Left cardiac atrium (tissue), 4 donors: Measurements from ENCODE around the gene DMRTC2. TPM values are rescaled to one million over a fixed set of nuclear protein-coding genes. Genes with fewer than 3 reads are reported as not detected.
A peak's percentile ranks its signal among the peaks of the same experiment; 100 is the strongest.
"Not testable (repeated sequence)": the region's sequence is repeated elsewhere in the genome, so short reads cannot be mapped to it uniquely, and the experiment has no call there.

Experiments used
- ATAC-seq, 2 donors: fragments of 200-7000 bp; cut with Tn5 transposase; one replicate each; pipeline ENCODE4 v1.9.1; 2020; ENCODE audit warnings: mild to moderate bottlenecking in 2 of 2, moderate library complexity in 2 of 2
- DNase-seq: peaks from one replicate; pipeline ENCODE4 v3.0.0-alpha.2; 2020
- intact Hi-C, 2 donors: fragments of 100-400 bp; cut with DNase I; formaldehyde crosslinking; loops; one replicate each; pipeline versions ENCODE4 v1.14.1 to v1.15.1; 2022 to 2023
- total RNA-seq, 2 donors: library from RNA; stranded (reverse); fragmentation: NEBNext Ultra II Directional; extraction: Animal tissue kit (Norgen Biotek cat#: 25700); gene quantifications; one replicate each; pipeline ENCODE4 v1.2.1, GENCODE V29; 2021
- donor health status: DM: no; HTN: yes; CAD: no.
- donor health status: DM: no; HTN: yes; CAD: no; lungs with severe emphysema.
- donor health status: DM: yes; HTN: yes; CAD: no.
- donor health status: Dilated cardiomyopathy.

Gene DMRTC2
- total RNA-seq, 2 donors from 2014 or later = not detected

DNA sequence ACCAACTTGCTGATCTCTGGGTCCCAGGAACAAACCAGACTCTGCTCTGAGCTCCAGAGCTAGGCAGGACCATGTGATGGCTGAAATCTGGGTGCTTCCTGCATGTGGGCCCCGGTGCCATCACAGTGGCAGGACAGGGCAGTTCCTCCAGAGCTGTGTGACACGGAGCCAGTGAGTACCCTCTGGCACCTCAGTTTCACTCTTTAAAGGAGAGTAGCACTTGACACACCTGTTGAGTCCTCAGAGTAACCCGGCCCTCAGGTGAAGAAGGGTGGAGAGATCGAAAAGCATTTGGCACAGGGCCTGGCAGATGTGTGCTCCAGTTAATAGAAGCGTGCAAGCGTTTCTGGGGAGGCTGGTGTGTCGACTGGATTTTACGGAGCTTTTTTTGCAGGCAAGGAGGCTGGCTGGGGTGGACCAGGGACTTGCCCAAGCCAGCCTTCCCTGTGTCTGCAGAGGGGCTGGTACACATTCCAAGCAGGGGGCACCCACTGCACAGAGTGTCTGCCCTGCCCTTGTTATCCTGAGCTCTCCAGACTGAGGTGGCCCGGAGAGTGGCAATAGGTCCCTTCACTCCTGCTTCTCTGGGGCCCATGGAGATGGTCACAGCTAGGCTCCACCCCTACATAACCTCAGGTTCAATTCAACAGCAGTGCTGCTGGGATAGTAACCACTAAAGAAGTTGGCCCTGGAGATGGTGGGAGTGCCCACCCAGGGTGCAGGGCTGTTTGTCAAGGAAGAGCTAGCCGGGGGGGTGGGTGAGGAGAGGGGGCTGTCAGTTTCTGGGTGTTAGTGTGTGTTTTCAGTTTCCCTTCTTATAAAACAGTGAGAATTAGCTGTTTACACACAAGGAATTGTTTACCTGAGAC lies 23.5 kb downstream of the DMRTC2 start:
- intact Hi-C loops = no loop called here
- no peak for DNase-seq
- ATAC-seq = no peak

DNA sequence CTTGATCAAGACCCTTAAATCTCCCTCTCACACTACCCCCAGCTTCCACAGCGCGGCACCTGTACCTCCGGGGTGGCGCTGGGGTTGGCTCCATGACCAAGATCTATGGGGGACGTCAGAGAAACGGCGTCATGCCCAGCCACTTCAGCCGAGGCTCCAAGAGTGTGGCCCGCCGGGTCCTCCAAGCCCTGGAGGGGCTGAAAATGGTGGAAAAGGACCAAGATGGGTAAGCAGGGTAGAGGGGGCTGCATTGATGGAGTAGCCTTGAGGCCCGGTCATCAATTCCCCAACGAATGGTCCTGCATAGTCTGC lies 24.1 kb downstream of the DMRTC2 start:
- ATAC-seq = no peak
- DNase-seq = peak; percentile 18
- intact Hi-C loops = no loop called here

DNA sequence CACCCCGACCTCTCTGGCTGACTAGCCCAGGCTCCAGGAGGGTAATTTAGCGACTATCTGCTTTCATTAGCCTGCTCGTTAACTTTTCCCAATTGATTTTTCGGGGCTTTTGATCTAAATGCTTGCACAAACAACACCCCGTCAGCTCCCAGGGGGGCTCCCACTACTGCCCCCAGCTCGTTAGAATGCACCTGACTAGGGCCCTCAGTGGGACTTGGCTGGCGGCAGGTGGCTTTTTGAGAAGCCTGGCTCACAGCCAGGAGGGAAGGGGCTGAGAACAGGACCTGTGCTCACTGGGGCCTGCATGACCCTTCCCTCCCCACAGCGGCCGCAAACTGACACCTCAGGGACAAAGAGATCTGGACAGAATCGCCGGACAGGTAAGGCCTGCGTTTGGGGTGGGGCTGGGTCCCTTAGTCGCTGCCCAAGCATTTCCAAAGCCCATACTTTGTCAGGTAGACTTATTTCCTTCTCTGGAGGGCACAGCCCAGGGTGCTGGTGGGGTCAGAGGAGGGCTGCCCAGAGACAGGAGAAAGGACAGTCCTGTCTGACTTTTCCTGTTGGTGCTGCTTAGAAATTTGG lies 24.6 kb downstream of the DMRTC2 start:
- intact Hi-C loops = no loop called here
- DNase-seq = no peak
- ATAC-seq = no peak

DNA sequence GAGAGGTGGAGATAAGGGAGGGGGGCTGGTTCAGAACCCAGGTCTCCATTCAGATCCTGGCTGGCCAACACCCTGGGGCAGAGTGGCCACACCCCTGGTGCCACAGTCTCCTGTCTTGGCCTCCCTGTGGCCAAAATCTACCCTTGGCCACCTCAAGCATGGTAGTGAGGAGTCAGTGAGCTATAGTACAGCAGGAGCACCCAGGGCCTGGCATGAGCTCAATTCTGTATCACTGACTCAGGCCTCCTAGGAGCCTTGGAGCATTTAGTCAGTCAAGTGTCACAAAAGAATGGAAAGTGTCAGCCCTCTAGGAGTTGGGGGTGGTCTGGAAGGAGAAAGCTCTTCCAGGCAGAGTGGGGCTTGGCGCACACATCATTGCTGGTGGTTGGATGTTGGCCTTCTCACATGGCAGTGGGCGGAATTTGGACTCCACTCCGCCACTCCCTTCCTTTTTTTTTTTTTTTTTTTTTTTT lies 25.6 kb downstream of the DMRTC2 start:
- intact Hi-C loops = loop anchor here (5.0 to 10.0 kb wide), 2 partner anchors 77 to 204 kb away; partner anchors contain the start of genes GRIK5 (in 1 of the 2) and ZNF574 (in 1 of the 2)
- DNase-seq = no peak
- ATAC-seq = peak in 1 of 2 donors; percentile 4

DNA sequence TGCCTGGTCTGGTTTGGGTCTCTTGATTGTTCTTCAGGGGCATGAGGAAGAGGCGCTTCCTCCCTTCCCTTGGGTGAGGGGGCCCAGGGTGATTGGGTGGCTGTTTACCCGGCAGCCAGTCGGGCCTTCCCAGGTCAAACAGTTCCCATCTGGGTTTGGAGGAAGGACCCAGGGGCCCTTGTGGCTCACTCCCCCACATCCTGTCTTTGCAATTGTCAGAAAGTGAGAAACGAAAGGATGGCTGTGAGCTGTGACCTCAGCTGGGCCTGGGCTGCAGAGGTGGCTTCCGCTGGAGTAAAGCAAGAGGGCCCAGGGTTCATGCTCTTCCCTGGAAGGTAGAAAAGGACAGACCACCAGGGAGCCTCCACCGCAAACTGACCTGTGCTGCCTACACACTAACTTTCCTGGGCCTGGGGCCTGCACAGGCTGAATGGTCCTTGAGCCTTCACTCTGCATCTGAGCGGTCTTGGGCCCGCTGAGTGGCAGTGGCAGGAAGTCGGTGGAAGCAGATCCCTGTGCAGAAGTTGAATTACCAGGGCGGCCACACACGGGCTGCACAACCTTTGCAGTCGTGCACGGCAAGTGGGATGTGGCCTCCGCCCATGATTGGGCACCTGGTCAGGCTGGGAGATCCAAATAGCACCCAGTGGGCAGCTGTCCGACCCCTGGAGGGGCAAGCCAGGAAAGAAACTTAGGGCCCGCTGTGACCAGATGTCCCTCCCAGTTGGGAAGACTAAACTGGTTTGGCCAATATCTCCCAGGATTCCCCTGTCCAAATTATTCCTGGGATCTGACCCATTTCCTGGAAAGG lies 26.9 kb downstream of the DMRTC2 start:
- ATAC-seq (peak; percentile 8 to 54), DNase-seq (peak; percentile 32)
- intact Hi-C loops = loop anchor here (2.0 to 10.0 kb wide), 3 partner anchors 76 to 203 kb away; partner anchors contain the start of genes GRIK5 (in 1 of the 2) and ZNF574 (in 1 of the 2)

DNA sequence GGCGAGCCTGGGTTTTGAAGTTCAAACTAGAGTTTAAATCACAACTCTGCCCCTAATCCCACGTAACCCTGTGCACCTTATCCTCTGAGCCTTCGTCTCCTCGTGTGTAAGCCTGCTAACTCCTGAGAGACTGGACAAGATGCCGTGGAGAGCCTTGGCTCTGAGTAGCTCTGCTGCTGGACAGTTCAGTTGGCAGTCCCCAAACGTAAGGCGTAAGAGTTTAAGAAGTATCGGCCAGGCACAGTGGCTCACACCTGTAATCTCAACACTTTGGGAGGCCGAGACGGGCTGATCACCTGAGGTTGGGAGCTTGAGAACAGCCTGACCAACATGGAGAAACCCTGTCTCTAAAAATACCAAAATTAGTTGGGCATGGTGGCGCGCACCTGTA lies 27.5 kb downstream of the DMRTC2 start:
- ATAC-seq (no peak), DNase-seq (peak; percentile 10)
- intact Hi-C loops = loop anchor here (2.0 to 10.0 kb wide), 3 partner anchors 75 to 202 kb away; partner anchors contain the start of genes GRIK5 (in 1 of the 2) and ZNF574 (in 1 of the 2)

DNA sequence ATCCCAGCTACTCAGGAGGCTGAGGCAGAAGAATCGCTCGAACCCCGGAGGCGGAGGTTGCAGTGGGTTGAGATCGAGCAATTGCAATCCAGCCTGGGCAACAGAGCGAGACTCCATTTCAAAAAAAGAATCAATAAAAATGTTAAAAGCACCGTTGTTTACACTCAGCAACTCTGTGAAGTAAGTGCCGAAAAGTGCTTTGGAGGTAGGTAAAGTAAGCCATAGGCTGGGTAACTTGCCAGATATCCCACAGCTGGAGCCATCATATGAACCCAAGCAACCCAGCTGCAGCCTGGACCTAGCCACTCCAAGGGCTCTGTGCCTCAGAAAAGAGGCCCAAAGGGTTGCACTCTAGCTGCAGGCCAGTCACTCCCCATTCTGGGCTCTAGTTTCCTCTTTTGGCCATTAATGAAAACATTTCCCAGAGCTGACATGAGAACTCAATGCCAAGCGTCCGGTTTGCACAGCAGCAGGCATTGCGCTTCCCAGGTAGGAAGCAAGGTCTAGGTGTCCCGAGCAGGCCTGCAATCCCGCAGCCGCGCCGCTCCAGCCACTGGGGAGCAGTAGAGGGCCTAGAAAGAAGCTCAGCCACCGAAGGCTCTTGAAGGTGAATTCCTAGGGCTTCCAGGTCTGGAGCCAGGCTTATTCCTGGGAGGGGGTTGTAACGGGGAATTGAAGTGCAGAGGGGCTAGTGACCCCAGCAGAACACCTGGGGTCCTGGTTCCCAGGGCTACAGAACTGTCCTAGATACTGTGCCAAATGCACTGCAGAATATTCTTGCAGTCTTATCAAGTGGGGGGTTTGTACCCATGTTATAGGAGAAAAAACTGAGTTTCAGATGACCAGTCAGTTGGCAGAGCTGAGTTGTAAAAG lies 28.2 kb downstream of the DMRTC2 start:
- intact Hi-C loops = loop anchor here (2.0 to 10.0 kb wide), 3 partner anchors 74 to 202 kb away; partner anchors contain the start of genes GRIK5 (in 1 of the 2) and ZNF574 (in 1 of the 2)
- ATAC-seq (peak in 1 of 2 donors; percentile 59), DNase-seq (peak; percentile 62)

DNA sequence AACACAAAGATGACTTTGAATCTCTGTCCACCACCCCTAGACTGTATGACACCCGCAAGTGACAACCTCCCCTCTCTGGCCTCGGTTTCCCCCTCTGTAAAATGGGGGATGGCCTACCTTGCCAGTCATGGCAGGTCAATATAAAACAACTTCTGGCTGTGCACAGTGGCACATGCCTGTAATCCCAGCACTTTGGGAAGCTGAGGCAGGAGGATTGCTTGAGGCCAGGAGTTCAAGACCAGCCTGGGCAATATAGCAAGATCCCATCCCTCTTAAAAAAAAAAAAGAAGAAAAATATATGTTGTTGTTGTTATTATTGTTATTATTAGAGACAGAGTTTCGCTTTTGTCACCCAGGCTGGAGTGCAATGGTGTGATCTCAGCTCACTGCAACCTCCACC lies 31.1 kb downstream of the DMRTC2 start:
- intact Hi-C loops = loop anchor here in 1 of 2 donors (10.0 kb wide), 1 partner anchor 199 kb away; the partner anchor contains the start of genes GRIK5 and ZNF574
- DNase-seq, ATAC-seq: not testable (repeated sequence)

DNA sequence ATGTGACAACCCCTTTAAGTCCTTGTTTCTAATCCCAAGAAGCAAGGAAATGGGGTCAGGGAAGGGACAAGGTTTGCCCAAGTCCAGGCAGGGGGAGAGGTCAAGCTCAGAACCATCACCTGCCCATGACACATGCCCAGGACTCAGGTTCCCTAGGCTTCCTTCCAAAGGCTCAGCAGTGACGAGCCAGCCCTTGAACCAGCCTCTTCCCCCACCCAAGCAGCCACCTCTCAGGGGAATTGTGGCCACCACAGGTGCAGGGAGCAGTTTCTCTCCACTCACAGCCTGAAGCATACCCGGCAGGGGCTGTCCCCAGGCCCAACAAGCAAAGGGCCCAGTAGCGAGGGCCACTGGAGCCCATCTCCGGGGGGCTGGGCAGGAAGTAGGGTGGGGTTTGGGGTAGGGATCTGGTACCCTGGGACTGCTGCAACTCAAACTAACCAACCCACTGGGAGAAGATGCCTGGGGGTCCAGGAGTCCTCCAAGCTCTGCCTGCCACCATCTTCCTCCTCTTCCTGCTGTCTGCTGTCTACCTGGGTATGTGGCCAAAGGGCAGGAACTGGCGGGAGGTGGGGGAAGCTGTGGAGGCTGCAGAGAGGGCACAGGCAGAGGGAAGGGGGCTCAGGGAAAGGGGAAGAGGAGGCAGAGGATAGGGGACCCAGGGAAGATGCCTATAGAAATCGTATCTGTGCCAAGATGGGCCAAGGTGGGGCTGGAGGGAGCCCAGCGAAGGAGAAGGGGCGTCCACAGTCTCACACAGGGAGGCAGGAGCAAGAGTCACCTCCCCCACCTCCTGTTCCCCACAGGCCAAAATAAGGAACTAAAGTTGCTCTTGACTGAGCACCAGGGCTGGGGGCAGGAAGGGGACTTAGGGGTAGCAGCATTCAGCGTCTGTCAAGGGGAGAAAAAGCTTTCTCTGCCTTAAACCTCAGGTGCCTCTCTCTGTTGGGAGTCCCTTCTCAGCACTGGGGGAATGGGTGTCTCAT lies 32.3 kb downstream of the DMRTC2 start, which contains the start of gene CD79A:
Gene CD79A (plus strand): TSS at position 433 of the 986 bp plus-strand sequence. CDS start 26 bp downstream, at position 459.
- ATAC-seq (no peak), DNase-seq (peak; percentile 11)
- intact Hi-C loops = loop anchor here in 1 of 2 donors (10.0 kb wide), 1 partner anchor 198 kb away; the partner anchor contains the start of genes GRIK5 and ZNF574

DNA sequence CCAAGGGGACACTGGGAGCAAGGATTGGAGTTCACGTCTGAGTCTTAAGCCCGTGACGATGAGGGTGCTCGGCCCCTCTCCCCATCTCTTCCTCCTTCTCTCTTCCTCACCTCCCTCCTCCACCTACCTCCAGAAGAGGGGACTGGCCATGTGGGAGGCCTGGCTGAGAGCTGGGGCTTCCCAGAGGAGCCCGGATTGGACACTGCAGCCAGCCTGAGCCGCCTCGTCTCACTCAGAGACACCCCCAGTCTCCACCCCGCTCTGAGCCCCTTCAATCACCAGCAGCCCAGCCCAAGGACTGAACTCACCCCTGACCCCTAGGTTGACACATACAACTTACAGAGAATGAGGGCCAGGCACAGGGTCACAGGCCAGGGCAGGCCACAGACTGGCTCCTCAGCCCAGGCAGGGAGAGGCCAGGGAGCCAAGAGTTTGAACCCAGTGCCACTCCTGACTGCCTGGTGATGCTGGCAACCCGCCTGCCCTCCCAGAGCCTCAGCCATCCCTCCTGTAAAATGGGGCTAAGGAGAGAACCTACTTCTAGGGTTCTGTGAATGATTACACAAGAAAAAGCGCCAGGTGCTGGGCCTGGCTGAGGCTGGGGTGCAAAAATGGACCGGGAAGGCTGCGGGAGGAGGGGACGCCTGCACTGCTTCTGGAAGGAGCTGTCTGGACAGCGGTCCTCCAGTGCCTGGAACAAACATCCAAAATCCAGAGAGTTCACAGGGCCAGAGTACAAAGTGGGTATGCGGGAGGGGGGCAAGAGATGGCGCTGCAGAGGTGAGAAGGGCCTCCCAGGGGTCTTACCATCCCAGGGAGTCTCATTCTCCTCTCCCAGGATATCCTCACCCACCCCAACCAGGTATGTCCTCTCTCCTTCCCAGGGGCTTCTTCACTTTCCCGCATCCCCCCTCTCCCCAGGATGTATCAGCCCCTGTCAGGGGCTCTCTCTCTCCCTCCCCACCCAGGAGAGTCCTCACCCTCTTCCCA lies 33.4 kb downstream of the DMRTC2 start:
- no peak for ATAC-seq
- intact Hi-C loops = loop anchor here in 1 of 2 donors (10.0 kb wide), 1 partner anchor 197 kb away; the partner anchor contains the start of genes GRIK5 and ZNF574
- DNase-seq = no peak

DNA sequence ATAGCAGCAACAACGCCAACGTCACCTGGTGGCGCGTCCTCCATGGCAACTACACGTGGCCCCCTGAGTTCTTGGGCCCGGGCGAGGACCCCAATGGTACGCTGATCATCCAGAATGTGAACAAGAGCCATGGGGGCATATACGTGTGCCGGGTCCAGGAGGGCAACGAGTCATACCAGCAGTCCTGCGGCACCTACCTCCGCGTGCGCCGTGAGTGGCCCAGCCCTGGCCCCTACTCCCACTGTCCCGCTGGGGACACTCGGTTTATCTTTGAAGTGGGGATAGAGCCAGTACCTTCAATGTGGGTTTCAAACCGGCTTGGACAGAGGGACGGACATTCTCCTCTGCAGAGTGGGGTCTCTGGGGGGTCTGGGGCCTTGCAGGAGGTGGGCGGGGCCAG lies 34.2 kb downstream of the DMRTC2 start:
- DNase-seq (no peak), ATAC-seq (no peak)
- intact Hi-C loops = loop anchor here in 1 of 2 donors (10.0 kb wide), 1 partner anchor 196 kb away; the partner anchor contains the start of genes GRIK5 and ZNF574

DNA sequence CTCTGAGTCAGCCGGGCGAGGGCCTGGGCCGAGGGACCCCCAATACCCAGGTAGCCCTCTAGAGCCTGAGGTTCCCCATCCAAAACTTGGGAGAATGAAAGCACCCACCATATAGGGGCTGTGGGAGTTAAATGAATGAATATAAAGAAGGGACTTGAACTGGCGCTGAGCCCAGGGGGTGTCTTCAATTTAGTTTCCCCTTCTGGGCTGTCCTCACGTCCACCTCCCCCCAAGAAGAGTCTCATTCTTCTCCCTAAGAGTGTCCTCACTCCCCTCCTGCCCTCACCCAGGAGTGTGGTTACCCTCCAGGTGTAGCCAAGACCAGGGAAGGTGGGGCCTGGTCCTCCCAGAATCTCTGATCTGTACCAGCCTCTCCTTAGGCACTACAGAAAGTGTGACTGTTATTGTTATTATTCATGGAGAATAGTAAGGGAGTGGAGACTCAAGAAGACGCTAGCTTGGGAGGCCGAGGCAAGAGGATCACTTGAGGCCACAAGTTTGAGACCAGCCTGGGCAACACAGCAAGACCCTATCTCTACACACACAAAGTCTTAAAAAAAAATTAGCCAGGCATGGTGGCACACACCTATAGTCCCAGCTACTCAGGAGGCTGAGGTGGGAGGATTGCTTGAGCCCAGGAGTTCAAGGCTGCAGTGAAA lies 35.0 kb downstream of the DMRTC2 start:
- ATAC-seq (no peak), DNase-seq (no peak)
- intact Hi-C loops = loop anchor here in 1 of 2 donors (10.0 kb wide), 1 partner anchor 195 kb away; the partner anchor contains the start of genes GRIK5 and ZNF574

DNA sequence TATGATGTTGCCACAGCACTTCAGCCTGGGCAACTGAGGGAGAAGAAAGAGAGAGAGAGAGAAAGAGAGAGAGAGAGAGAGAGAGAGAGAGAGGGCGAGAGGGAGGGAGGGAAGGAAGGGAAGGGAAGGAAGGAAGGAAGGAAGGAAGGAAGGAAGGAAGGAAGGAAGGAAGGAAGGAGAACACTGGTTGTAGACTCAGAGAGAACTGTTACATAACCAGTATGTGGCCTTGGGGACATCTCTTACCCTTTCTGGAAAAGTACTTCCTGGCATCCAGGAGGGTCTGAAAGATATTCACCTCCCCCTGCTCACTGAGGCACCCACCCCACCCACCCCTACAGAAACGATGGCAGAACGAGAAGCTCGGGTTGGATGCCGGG lies 35.5 kb downstream of the DMRTC2 start:
- intact Hi-C loops = no loop called here
- ATAC-seq = no peak

DNA sequence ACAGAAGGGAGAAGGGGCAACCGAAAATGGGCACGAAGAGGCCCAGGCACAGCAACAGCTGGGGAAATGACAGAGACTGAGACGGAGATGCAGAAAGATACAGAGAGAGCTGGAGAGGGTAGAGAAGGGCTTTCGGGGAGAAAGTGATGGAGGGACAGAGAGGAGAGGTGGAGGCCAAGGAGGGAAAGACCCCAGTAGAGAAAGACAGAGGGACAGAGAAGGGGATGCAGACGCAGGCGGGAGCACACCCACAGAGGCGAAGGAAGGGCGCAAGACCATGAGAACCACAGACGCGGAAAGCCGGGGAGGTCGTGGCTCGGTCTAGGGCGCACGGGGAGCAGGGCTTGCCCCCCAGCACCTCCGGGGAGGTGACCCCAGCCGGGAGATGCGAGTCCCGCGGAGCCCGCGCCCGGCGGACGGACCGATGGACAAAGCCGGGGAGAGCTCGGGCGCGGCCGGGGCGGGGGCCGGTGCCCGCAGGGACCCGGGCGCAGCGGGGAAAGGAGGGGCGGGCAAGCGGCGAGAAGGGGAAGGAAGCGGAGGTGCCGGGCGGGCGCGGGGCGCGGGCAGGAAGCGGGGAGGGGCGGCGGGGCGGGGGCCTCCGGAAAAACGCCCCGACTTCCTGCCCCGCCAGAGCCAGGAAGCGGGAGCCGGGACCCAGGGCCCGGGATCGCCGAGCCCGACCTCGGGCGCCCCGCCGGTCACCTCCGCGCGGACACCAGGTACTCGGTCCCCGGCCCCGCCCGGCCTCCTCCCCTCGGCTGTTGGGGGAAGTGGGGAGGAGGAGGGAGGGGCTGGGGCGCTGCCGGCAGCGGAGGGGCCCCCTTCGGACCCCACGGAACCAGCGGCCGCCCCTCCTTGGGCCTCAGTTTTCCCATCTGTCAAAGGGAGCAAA lies 38.0 kb downstream of the DMRTC2 start, which contains the start of gene ARHGEF1:
Gene ARHGEF1 (plus strand): TSS at position 617 of the 895 bp plus-strand sequence. CDS start 4,899 bp downstream, outside the sequence.
- peak; percentile 79 for DNase-seq
- intact Hi-C loops = no loop called here
- peak; percentile 46 to 52 for ATAC-seq

More for the DNA sequence above, 35.5 kb downstream of the DMRTC2 start:
- DNase-seq = no peak
